Spleen (tissue), 11 donors: ENCODE results near the gene TRPM1. TPM values are rescaled to one million over a fixed set of nuclear protein-coding genes. Genes with fewer than 3 reads are reported as not detected.

Source experiments
- DNase-seq: peaks from one replicate; pipeline ENCODE4 v3.0.0-alpha.2; 2020
- H3K27ac ChIP-seq, 8 donors: fragments of 200-600 bp; sonication (generic) in 7 of 8; 1 replicate in 4 of 8; 2 replicates in 4 of 8; pipeline versions ENCODE4 v1.5.0 to v1.8.0; 2016 to 2021; ENCODE audit warnings: inconsistent platforms in 4 of 8, mild to moderate bottlenecking in 4 of 8, moderate library complexity in 1 of 8
- H3K27me3 ChIP-seq, 7 donors: fragments of 200-600 bp; sonication (generic) in 6 of 7; replicated peaks in 1 of 7; 1 replicate in 4 of 7; 2 replicates in 3 of 7; pipeline versions ENCODE4 v1.5.0 to v1.8.0; 2016 to 2021; ENCODE audit warnings: inconsistent platforms in 3 of 7, mild to moderate bottlenecking in 1 of 7
- H3K36me3 ChIP-seq, 6 donors: fragments of 200-600 bp; sonication (generic) in 5 of 6; 1 replicate in 4 of 6; 2 replicates in 2 of 6; pipeline versions ENCODE4 v1.5.0 to v1.8.0; 2016 to 2021; ENCODE audit warnings: inconsistent platforms in 2 of 6
- H3K4me1 ChIP-seq, 6 donors: fragments of 200-600 bp; sonication (generic) in 5 of 6; 1 replicate in 3 of 6; 2 replicates in 3 of 6; pipeline versions ENCODE4 v1.5.0 to v1.8.0; 2016 to 2021; ENCODE audit warnings: inconsistent platforms in 3 of 6
- H3K4me3 ChIP-seq, 8 donors: fragments of 200-600 bp; sonication (generic) in 7 of 8; 1 replicate in 4 of 8; 2 replicates in 4 of 8; pipeline versions ENCODE4 v1.5.0 to v1.8.0; 2016 to 2021; ENCODE audit warnings: inconsistent platforms in 4 of 8, mild to moderate bottlenecking in 4 of 8, moderate library complexity in 2 of 8
- H3K9me3 ChIP-seq, 8 donors: fragments of 200-600 bp; sonication (generic) in 7 of 8; 1 replicate in 4 of 8; 2 replicates in 4 of 8; pipeline versions ENCODE4 v1.5.0 to v1.8.0; 2016 to 2021; ENCODE audit warnings: inconsistent platforms in 4 of 8
- POLR2A ChIP-seq, 3 donors: fragments of 450-650 bp; IDR thresholded peaks; one replicate each; pipeline ENCODE4 v1.5.1; 2017; ENCODE audit warnings: antibody characterized with exemption in 3 of 3, mild to moderate bottlenecking in 1 of 3
- POLR2AphosphoS5 ChIP-seq, 3 donors: sonication (generic); formaldehyde crosslinking; IDR thresholded peaks; one replicate each; pipeline ENCODE4 v1.5.1; 2017; ENCODE audit warnings: antibody characterized with exemption in 3 of 3
- WGBS, 5 donors: extraction: QIAGEN DNeasy Blood & Tissue Kit in 3 of 5; methylation state at CpG; one replicate each; pipeline versions ENCODE4 v1.1.5 to v1.1.7; 2013 to 2018; 5-methylcytosine and 5-hydroxymethylcytosine counted together
- intact Hi-C: fragments of 100-400 bp; cut with DNase I; formaldehyde crosslinking; loops from one replicate; pipeline ENCODE4 v1.15.0; 2023; ENCODE audit warnings: low total_unique reads
- polyA plus RNA-seq, 3 donors: library from polyadenylated mRNA; stranded (reverse); fragments of 200-250 nt; gene quantifications; one replicate each; pipeline ENCODE4 v1.2.1, GENCODE V29; 2013
- total RNA-seq, 7 donors: library from RNA; depleted of rRNA in 3 of 7; stranded (reverse); fragments of >200 nt in 3 of 7; fragmentation: NEBNext Ultra II Directional in 4 of 7; extraction: Animal tissue kit (Norgen Biotek cat#: 25700) in 4 of 7; gene quantifications; one replicate each; pipeline versions ENCODE4 v1.1.0 to v1.2.1, GENCODE V29; 2016 to 2021
- TF ChIP-seq, protein P1 (sequence below), 11 experiments: fragments of 200-600 bp in 7 of 11; fragments of 450-650 bp in 4 of 11; sonication (generic) in 4 of 11; IDR thresholded peaks in 8 of 11; conservative IDR thresholded peaks in 3 of 11; 1 replicate in 7 of 11; 2 replicates in 4 of 11; pipeline versions ENCODE4 v1.4.0 to v1.8.0; 2016 to 2021; ENCODE audit warnings: antibody characterized with exemption in 11 of 11, inconsistent platforms in 4 of 11, mild to moderate bottlenecking in 1 of 11
- donor health status: healthy with polysubstance abuse.
- donor health status: DM: no; HTN: no; CAD: no; lungs with moderate emphysema.
- donor health status: DM: no; HTN: no; CAD: no.
- donor health status: Bipolar disorder and iron deficiency.
- donor health status: healthy.
- donor health status: DM: no; HTN: no; CAD: no.
- donor health status: DM: yes; HTN: yes; CAD: no.

The TRPM1 gene
- total and polyA plus RNA-seq, 10 donors: 0.06 to 0.42 TPM; not detected in 8

DNA sequence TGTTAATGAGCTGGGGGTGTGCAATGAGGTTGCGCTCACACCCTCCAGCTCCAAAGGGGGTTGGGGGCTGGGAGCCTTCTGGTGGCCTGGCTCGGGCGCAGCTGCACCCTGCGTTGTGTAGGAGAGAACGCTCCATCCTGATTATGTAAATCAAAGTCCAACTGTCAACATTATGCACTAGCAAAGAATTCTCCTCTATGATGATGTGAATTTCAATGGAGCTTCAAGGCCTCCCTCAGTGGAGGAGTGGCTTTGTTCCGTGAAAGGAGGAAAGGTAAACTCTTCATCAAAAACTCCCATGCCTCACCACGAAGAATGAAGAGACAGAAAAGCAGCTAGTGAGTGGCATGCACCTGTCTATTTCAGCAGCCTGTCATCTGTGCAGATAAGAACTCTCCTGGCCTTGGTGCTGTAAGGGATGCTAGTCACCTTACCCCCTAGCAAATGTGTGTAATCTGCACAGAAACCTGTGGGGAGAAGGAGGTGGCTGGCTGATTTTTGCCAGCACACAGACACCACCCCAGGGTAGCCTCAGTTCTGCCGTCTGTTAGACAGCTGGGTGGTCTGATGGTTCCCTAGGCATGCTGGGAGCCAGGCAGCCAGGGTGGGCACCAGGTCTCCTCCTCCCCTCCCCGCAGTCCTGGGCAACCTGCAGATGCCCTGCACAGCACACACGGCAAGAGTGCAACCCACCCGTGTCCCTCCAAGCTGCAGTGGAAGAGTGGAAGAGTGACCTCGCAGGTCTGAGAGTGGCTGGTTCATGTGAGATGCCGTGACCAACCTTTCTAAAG lies 47.0 kb upstream of the TRPM1 start:
- Histone ChIP-seq H3K4me3 (no peak overlapping the region), H3K36me3 (no peaks in the 10 kb centered on the region), H3K27me3 (no peaks in the 10 kb centered on the region), H3K4me1 (no peaks in the 10 kb centered on the region), H3K9me3 (no peaks in the 10 kb centered on the region), H3K27ac (no peak overlapping the region)
- peak; percentile 49 for DNase-seq
- WGBS, 5 donors: 57 to 65% (median 61%) methylated on average over 10 to 13 of the region's 13 CpGs
- intact Hi-C loops: no loop called here
- TF ChIP-seq POLR2AphosphoS5 (IDR thresholded peaks at IDR 0.05) (no peak), POLR2A (IDR thresholded peaks at IDR 0.05) (no peak)
- TF ChIP-seq, protein P1, sequence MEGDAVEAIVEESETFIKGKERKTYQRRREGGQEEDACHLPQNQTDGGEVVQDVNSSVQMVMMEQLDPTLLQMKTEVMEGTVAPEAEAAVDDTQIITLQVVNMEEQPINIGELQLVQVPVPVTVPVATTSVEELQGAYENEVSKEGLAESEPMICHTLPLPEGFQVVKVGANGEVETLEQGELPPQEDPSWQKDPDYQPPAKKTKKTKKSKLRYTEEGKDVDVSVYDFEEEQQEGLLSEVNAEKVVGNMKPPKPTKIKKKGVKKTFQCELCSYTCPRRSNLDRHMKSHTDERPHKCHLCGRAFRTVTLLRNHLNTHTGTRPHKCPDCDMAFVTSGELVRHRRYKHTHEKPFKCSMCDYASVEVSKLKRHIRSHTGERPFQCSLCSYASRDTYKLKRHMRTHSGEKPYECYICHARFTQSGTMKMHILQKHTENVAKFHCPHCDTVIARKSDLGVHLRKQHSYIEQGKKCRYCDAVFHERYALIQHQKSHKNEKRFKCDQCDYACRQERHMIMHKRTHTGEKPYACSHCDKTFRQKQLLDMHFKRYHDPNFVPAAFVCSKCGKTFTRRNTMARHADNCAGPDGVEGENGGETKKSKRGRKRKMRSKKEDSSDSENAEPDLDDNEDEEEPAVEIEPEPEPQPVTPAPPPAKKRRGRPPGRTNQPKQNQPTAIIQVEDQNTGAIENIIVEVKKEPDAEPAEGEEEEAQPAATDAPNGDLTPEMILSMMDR (IDR thresholded peaks at IDR 0.05 in 8 of 11, conservative IDR thresholded peaks at IDR 0.05 in 3 of 11): no peak

DNA sequence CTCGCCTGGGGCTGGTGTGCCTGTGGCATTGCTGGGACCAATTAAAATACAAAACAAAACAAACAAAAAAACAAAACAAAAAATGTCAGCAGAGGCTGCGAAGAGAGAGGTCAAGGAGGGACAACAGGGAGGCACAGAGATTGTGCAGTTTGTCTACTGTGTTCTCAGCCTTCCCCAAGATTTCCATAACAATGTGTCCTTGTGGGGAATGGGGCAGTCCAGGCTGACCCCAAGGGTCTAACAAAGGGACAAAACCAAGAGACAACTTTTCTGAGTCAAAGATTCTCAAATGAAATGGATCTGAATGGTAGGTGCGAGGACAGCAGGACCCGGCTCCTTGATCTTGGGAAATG lies 46.4 kb upstream of the TRPM1 start:
- H3K36me3 ChIP-seq: no peaks in the 10 kb centered on the region
- intact Hi-C loops: no loop called here
- H3K4me3 ChIP-seq: no peak overlapping the region
- no peak overlapping the region for H3K27ac ChIP-seq
- peak; percentile 9 for DNase-seq
- no peaks in the 10 kb centered on the region for H3K27me3 ChIP-seq
- TF ChIP-seq, protein P1 (IDR thresholded peaks at IDR 0.05 in 8 of 11, conservative IDR thresholded peaks at IDR 0.05 in 3 of 11): no peak
- TF ChIP-seq POLR2AphosphoS5 (IDR thresholded peaks at IDR 0.05) (no peak), POLR2A (IDR thresholded peaks at IDR 0.05) (no peak)
- 79 to 84% (median 83%) methylated on average over 4 of the region's 4 CpGs for WGBS, 5 donors
- H3K4me1 ChIP-seq: no peaks in the 10 kb centered on the region
- no peaks in the 10 kb centered on the region for H3K9me3 ChIP-seq

DNA sequence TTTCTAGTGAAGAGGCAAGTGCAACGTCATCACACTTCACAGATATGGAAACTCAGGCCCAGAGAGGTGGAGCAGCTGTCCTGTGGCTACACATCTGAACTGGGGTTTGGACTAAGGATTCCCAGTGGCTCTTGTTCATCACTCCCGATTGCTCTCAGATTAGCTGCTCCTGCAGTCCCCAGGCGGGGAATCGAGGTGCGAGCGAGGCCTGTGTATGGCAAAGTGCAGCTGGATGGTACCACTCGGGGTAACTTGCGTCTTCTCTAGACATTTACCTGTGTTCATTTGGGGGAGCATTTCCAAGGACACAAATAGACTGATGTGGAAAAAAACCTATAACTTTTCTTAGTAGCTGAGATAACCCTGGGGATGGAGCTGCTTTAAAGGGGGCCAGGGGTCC lies 45.9 kb upstream of the TRPM1 start:
- no peaks in the 10 kb centered on the region for H3K27me3 ChIP-seq
- H3K9me3 ChIP-seq: no peaks in the 10 kb centered on the region
- H3K4me1 ChIP-seq: no peaks in the 10 kb centered on the region
- no peak overlapping the region for H3K27ac ChIP-seq
- no peak overlapping the region for H3K4me3 ChIP-seq
- no peaks in the 10 kb centered on the region for H3K36me3 ChIP-seq
- no peak for TF ChIP-seq POLR2AphosphoS5 (IDR thresholded peaks at IDR 0.05)
- TF ChIP-seq POLR2A (IDR thresholded peaks at IDR 0.05): no peak
- TF ChIP-seq, protein P1 (IDR thresholded peaks at IDR 0.05 in 8 of 11, conservative IDR thresholded peaks at IDR 0.05 in 3 of 11): no peak
- peak; percentile 32 for DNase-seq
- 79 to 93% (median 85%) methylated on average over 8 of the region's 8 CpGs for WGBS, 5 donors
- intact Hi-C loops: no loop called here

DNA sequence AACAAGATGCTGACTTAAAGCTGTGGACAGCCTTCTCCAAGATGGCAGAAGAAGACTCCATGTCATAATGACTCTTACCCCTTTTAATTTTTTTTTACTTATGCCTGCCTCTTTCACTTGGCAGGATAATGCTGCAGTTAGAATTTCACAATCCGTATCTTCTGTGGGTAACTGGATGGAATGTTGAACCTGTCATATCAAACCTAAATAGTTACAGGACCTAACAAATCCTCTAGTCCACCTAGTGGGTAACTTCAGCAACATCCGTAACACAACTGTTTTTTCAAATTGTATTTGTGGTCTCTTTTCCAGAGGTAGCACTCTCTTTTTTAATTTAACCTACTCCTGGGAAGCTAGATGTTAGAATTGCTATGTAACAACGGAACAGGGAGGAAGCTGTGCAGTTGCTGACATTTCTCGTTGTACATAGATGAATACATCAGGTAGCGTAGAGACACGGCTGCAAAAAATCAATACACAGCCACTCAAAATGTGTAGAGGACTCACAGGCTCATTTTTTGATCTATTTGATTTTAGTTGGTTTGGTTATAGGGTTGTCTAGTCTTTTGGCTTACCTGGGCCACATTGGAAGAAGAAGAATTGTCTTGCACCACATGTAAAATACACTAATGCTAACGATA lies 43.9 kb upstream of the TRPM1 start:
- Histone ChIP-seq H3K9me3 (no peaks in the 10 kb centered on the region), H3K4me3 (no peak overlapping the region), H3K4me1 (no peaks in the 10 kb centered on the region), H3K36me3 (no peaks in the 10 kb centered on the region), H3K27me3 (no peaks in the 10 kb centered on the region), H3K27ac (no peak overlapping the region)
- WGBS, 5 donors: 85 to 90% (median 90%) methylated on average over 7 of the region's 7 CpGs
- TF ChIP-seq, protein P1 (IDR thresholded peaks at IDR 0.05 in 8 of 11, conservative IDR thresholded peaks at IDR 0.05 in 3 of 11): no peak
- TF ChIP-seq POLR2A (IDR thresholded peaks at IDR 0.05) (no peak), POLR2AphosphoS5 (IDR thresholded peaks at IDR 0.05) (no peak)
- DNase-seq: no peak
- intact Hi-C loops: no loop called here
